ENCODE data around the gene GSPT1.

The GSPT1 gene

DNA sequence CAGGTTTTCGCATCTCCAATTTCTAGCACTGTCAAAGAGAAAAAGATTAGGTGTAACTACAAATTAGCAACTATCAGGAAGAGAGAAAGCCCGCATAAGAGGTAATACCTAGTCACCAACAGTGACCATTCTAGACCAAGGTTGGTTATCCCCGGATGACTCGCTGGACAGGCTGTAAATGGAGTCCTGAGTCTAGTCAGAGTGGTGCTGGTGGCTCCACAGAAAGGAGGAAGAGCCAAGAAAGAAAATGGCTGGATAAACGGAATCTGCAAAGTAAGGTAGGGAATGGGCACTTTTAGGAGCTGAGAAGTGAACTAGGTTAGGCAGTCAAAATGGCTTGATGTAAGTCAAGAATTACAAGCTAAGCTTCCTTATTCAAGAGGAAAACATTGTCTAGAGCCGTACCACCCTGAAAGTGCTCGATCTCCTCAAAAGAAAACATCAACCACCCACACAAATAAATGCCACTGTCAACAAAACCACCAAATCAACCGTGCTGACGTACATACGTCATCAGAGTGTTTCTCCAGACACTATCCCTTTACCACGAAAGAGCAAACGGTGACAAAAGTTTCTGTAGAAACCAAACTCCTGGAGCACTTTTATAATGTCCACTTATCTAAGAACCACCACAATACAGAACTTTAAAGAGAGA, 2.2 kb downstream of the GSPT1 start:
- DNase-seq (ENCODE audit: low read depth): no peak

GRCh38 chr16:11909653-11910545, 5.9 kb downstream of the GSPT1 start:
- DNase-seq (ENCODE audit: low read depth): peak; percentile 75

GRCh38 chr16:11907160-11907970, 8.4 kb downstream of the GSPT1 start:
- DNase-seq (ENCODE audit: low read depth): no peak

- DNase-seq (ENCODE audit: low read depth): no peak
Observed at GRCh38 chr16:11903906-11904305, 11.8 kb downstream of the GSPT1 start.

DNA sequence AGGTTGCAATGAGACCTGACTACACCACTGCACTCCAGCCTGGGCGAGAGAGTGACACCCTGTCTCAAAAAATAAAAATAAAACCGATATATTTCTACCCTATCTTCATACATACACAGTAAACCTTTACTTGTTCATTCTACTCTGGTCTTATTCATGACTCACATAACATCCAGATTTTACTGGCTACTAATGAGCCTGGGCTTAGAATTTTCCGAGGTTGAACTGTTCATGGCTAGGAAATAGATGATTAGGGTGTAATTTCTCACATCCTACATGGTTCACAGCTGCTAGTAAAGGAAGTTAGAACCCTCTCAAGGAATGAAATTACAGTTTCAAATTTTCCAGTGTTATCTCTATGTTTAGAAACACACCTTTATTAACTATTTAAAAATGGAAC, 14.7 kb downstream of the GSPT1 start:
- DNase-seq (ENCODE audit: low read depth): no peak

DNA sequence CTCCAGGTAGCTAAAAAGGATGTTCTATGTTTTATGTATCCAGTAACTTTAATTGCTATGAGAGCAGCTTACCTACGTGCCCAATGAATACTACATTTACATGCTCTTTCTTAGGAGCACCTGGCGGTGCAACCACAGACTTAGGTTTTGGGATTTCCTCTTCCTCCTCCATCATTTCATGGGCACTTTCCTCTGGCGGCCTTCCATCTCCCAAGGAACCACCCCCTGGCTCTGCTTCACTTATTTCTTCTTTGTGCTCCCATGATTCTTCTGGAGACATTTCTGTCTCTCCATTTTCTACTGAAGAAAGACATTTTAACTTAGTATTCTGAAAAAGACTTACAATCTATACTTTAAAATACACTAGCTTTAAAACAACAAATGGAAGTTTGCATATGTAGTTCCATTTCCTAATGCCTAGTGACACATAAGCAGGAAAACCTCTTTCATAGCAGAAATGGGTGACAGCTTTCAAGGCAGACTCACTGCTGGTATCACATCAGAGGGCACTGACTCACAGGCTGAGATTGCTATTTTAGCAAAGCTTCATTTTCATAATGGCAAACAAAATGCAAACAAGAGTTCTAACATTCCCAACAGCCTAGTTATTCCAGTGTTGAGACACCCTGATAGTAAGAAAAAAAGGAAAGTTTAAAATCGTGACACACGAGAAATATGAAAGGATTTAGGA, 19.1 kb downstream of the GSPT1 start:
- peak; percentile 60 for DNase-seq (ENCODE audit: low read depth)

DNA sequence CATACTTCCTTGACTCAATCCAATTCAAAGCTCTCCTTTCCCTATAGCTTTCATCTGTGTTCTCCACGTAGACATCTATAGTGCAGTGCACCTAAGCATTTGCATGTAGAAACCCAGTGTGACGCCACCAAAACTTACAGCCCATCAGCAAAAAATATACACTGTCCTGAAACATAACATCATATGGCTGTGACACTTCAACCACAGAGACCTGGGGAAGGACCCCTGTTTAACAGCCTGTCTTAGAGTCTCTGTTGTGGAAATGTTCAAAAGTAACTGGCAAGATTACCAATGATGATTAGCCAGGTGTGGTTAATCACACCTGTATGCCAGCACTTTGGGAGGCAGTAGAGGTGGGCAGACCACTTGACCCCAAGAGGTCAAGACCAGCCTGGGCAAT, 22.2 kb downstream of the GSPT1 start:
- no peak for DNase-seq (ENCODE audit: low read depth)

DNA sequence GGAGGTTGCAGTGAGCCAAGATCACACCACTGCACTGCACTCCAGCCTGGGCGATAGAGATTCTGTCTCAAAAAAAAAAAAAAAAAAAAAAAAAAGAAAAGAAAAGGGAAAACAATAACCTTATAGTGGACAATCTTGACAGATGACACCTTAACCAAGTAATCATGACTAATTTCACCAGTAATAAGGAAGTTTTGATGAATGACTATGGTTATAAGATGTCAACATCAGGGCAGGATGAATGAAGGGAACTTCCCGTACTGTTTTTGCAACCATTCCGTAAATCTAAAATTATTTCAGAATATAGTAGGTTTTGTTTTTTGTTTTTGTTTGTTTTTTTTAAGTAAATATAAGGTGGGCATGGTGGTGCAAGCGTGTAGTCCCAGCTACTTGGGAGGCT, 23.0 kb downstream of the GSPT1 start:
- DNase-seq (ENCODE audit: low read depth): no peak

DNA sequence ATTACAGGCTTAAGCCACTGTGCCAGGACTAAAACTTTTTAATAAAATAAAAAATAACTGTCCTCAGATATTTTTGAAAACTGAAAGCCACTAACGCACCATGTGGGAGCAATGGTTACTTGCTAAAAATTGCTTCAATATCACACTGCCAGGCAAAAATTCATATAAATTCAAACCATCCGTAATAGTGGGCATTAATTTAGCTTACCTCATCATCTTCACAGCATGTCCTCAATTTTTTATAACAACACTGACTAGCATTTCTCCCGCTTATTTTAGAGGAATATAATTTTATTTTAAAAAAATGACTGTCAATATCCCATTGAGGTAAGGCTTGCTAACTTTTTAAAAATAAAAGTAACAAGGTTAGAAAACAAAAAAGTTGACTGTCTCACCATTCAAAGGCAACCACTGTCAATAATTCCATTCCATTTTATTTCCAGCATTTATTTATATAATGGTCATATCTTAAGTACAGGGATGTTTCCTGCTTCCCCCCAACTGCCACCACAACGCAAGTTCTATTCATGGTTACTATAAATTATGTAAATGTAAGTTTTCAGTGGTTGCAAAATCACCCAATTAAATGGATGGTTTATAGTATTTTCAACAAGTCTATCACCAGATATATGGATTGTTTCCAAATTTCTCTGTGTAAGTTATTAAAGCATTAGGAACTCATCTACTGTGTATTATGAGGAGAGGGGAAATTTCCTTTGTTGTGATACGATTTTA, 25.4 kb downstream of the GSPT1 start:
- no peak for DNase-seq (ENCODE audit: low read depth)

- no peak for DNase-seq (ENCODE audit: low read depth)
Observed at GRCh38 chr16:11886881-11887280, 28.9 kb downstream of the GSPT1 start.

DNA sequence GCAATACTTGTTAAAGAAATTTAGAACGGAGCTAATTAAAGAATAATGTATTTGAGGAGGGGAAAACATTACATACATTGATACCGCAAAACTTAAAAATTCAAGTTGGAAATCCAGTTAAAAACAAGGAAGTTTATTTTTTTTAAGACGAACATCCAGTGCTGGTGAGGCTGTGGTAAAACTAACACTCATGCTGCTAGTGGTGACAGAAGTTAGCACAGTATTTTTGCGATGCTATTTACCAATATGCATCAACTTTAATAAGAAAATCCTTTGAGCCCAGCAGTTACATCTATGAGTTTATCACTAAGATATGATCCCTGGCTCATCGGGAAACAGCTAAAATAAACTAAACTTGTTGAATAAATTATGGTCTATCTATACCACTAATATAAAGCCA, 31.7 kb downstream of the GSPT1 start:
- DNase-seq (ENCODE audit: low read depth): no peak

DNA sequence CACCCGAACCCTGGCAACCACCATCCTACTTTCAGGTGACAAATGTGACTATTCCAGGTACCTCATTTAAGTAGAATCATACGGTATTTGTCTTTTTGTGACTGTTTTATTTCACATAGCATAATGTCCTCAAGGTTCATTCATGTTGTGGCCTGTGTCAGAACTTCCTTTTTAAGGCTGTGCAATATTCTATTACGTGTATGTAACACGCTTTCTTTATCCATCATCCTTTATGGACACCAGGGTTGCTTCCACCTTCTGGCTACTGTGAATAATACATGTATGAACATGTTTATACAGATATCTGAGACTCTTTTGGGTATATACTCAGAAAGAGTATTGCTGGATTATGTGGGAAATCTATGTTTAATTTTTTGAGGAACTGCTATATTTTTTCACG, 35.7 kb downstream of the GSPT1 start:
- no peak for DNase-seq (ENCODE audit: low read depth)

- no peak for DNase-seq (ENCODE audit: low read depth)
Observed at GRCh38 chr16:11877374-11877773, 38.4 kb downstream of the GSPT1 start.

- no peak for DNase-seq (ENCODE audit: low read depth)
Observed at GRCh38 chr16:11876306-11876705, 39.5 kb downstream of the GSPT1 start.

DNA sequence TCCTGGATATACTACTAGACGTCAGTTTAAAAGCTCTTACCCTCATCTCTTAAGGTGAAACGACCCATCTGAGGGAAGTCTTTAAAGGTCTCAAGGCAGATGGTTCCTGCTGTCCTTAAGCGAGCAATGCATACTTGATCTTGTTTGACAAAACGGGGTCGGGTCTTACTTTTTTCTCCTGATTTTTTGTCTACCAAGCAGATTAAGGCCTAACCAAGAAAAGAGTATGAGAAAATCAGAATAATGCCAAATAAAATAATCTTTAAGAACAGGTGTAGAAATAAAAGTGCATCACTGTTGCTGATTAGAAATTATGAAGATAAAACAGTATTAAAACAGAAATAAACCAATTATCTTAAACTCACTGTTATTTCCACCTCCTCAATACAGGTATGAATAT, 40.0 kb downstream of the GSPT1 start:
- DNase-seq (ENCODE audit: low read depth): no peak

DNA sequence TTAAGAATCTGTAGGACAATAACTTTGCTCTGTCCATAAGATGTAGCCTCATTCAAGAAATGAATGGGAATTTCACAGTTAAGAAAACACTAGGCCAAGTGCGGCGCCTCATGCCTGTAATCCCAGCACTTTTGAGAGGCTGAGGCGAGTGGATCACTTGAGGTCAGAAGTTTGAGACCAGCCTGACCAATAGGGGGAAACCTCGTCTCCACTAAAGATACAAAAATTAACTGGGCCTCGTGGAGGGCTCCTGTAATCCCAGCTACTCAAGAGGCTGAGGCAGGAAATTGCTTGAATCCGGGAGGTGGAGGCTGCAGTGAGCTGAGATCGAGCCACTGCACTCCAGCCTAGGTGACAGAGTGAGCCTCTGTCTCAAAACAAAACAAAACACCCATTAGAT, 44.6 kb downstream of the GSPT1 start:
- DNase-seq (ENCODE audit: low read depth): no peak

- DNase-seq (ENCODE audit: low read depth): no peak
Observed at GRCh38 chr16:11870399-11870798, 45.4 kb downstream of the GSPT1 start.

GRCh38 chr16:11869353-11870228, 46.2 kb downstream of the GSPT1 start:
- DNase-seq (ENCODE audit: low read depth): no peak

GRCh38 chr16:11868412-11868980, 47.3 kb downstream of the GSPT1 start:
- no peak for DNase-seq (ENCODE audit: low read depth)

GRCh38 chr16:11862489-11862888, 53.3 kb downstream of the GSPT1 start:
- DNase-seq (ENCODE audit: low read depth): no peak
